ENCODE data around the gene CDY2A. TPM values are rescaled to one million over a fixed set of nuclear protein-coding genes. Genes with fewer than 3 reads are reported as not detected.
"Not testable (repeated sequence)": the region's sequence is repeated elsewhere in the genome, so short reads cannot be mapped to it uniquely, and the experiment has no call there.

Gene CDY2A
- total RNA-seq, 1 donor from 2014 or later: not detected

- H3K9me3 Mint-ChIP-seq (ENCODE audit: unreplicated experiment); H3K36me3 Mint-ChIP-seq (ENCODE audit: unreplicated experiment); H3K4me1 Mint-ChIP-seq (ENCODE audit: unreplicated experiment); H3K27me3 Mint-ChIP-seq (ENCODE audit: unreplicated experiment); DNase-seq (ENCODE audit: extremely low spot score, unreplicated experiment); H3K27ac Mint-ChIP-seq (ENCODE audit: unreplicated experiment); H3K4me3 Mint-ChIP-seq (ENCODE audit: unreplicated experiment): not testable (repeated sequence)
Measured at GRCh38 chrY:18073464-18073863, 47.9 kb downstream of the CDY2A start.

Other genes with a start within 250 kb of the CDY2A start
- gene CDY2B, start 145.6 kb upstream of the CDY2A start, total RNA-seq: not detected in 2 replicates

All from osteocyte (in vitro differentiated cells).